GM12878 (cell line): Measurements from ENCODE around the gene ROR2. TPM values are rescaled to one million over a fixed set of nuclear protein-coding genes. Genes with fewer than 3 reads are reported as not detected.

Experiments
- ATAC-seq: fragments of 200-7000 bp; cut with Tn5 transposase; 3 replicates; pipeline ENCODE4 v1.9.1; 2020; ENCODE audit warnings: mild to moderate bottlenecking, moderate library complexity
- BruUV-seq: library from RNA; stranded (reverse); fragments of 400-500 nt; replicated peaks from 2 replicates; lab custom pipeline; 2021; lab: Mats Ljungman, UMichigan
- CTCF ChIA-PET: fragments of 300-600 bp; sonication (Branson Sonifier 250); formaldehyde crosslinking; extraction: SDS; loops from one replicate; lab custom pipeline; 2021; ENCODE audit warnings: inconsistent platforms; lab: Yijun Ruan, JAX
- POLR2A ChIA-PET: fragments of 350-600 bp; formaldehyde crosslinking; extraction: SDS; loops from one replicate; lab custom pipeline; 2021; ENCODE audit warnings: inconsistent platforms; lab: Charles Lee
- RAD21 ChIA-PET: fragments of 300-600 bp; sonication (Branson Sonifier 250); formaldehyde crosslinking; loops from one replicate; lab custom pipeline; 2023; ENCODE audit warnings: antibody characterized with exemption; ENCODE audit not compliant: unreplicated experiment; lab: Charles Lee
- SMC1A ChIA-PET: fragments of 300-600 bp; sonication (Branson Sonifier 250); formaldehyde crosslinking; loops from one replicate; lab custom pipeline; 2023; ENCODE audit not compliant: unreplicated experiment, uncharacterized antibody; lab: Charles Lee
- DNase-seq: peaks from one replicate; pipeline ENCODE4 v3.0.0-alpha.2; 2011; ENCODE audit warnings: low read depth, low spot score
- FAIRE-seq: peaks from 3 replicates; lab custom pipeline; 2011; peaks lifted over from hg19 to GRCh38; lab: Jason Lieb, UNC
- H2AFZ ChIP-seq: 2 replicates; pipeline ENCODE4 v1.6.0; 2011; ENCODE audit warnings: low read depth, low read length, control low read depth; ENCODE audit not compliant: control insufficient read depth
- H3K27ac ChIP-seq: 2 replicates; pipeline ENCODE4 v1.5.1; 2011; ENCODE audit warnings: control low read depth; ENCODE audit not compliant: control insufficient read depth, insufficient read depth
- H3K27me3 ChIP-seq, 2 experiments: replicated peaks in 1 of 2; 2 replicates each; pipeline versions ENCODE4 v1.6.0 to v1.6.1; 2011; ENCODE audit warnings: low read length in 1 of 2; ENCODE audit not compliant: control insufficient read depth in 2 of 2, insufficient read depth in 2 of 2
- H3K36me3 ChIP-seq, 2 experiments: 2 replicates each; pipeline ENCODE4 v1.5.1; 2011; ENCODE audit warnings: low read length in 1 of 2; ENCODE audit not compliant: control insufficient read depth in 2 of 2, insufficient read depth in 2 of 2
- H3K4me1 ChIP-seq: 2 replicates; pipeline ENCODE4 v1.6.1; 2011; ENCODE audit warnings: mild to moderate bottlenecking, low read length, moderate library complexity, mixed read lengths; ENCODE audit not compliant: control insufficient read depth, insufficient read depth
- H3K4me2 ChIP-seq: 2 replicates; pipeline ENCODE4 v1.6.0; 2011; ENCODE audit warnings: control low read depth; ENCODE audit not compliant: control insufficient read depth, insufficient read depth
- H3K4me3 ChIP-seq: fragments of 200-600 bp; sonication (generic); 2 replicates; pipeline ENCODE4 v1.5.1; 2016
- H3K79me2 ChIP-seq: 2 replicates; pipeline ENCODE4 v1.6.0; 2011; ENCODE audit warnings: low read length; ENCODE audit not compliant: control insufficient read depth, insufficient read depth
- H3K9ac ChIP-seq: 2 replicates; pipeline ENCODE4 v1.8.0; 2011; ENCODE audit warnings: low read length, control low read depth, mixed read lengths; ENCODE audit not compliant: control insufficient read depth, insufficient read depth
- H3K9me3 ChIP-seq: replicated peaks from 3 replicates; pipeline ENCODE4 v1.5.1; 2011; ENCODE audit warnings: mild to moderate bottlenecking, low read length; ENCODE audit not compliant: control insufficient read depth, insufficient read depth
- H4K20me1 ChIP-seq: 2 replicates; pipeline ENCODE4 v1.6.0; 2011; ENCODE audit not compliant: control insufficient read depth, insufficient read depth
- CHD2 ChIP-seq: IDR thresholded peaks from 2 replicates; pipeline ENCODE4 v1.6.1; 2011; ENCODE audit warnings: low read depth, low read length, improper control_type of control experiment, borderline replicate concordance
- CREB1 ChIP-seq: IDR thresholded peaks from 2 replicates; pipeline ENCODE4 v1.6.1; 2012; ENCODE audit warnings: low read depth, mild to moderate bottlenecking, inconsistent platforms
- CREM ChIP-seq: IDR thresholded peaks from 2 replicates; pipeline ENCODE4 v1.6.1; 2014; ENCODE audit warnings: antibody characterized with exemption, low read depth
- EGR1 ChIP-seq, 2 experiments: IDR thresholded peaks; 1 replicate in 1 of 2; 2 replicates in 1 of 2; pipeline ENCODE4 v1.6.1; 2011 to 2012; ENCODE audit warnings: low read depth in 2 of 2, low read length in 2 of 2, borderline replicate concordance in 1 of 2, mild to moderate bottlenecking in 1 of 2, moderate library complexity in 1 of 2
- GATAD2B ChIP-seq: fragments of 450-650 bp; conservative IDR thresholded peaks from 2 replicates; pipeline ENCODE4 v1.6.1; 2017; ENCODE audit warnings: low read depth, mild to moderate bottlenecking, moderate library complexity
- MYC ChIP-seq: IDR thresholded peaks from 2 replicates; pipeline ENCODE4 v1.6.1; 2011; ENCODE audit warnings: mild to moderate bottlenecking, low read length, moderate library complexity, inconsistent platforms; ENCODE audit not compliant: insufficient read depth, insufficient replicate concordance, insufficient read length, severe bottlenecking
- SMC3 ChIP-seq: IDR thresholded peaks from 2 replicates; pipeline ENCODE4 v1.6.1; 2011; ENCODE audit warnings: low read length, improper control_type of control experiment, borderline replicate concordance
- ZNF622 ChIP-seq: fragments of 450-650 bp; IDR thresholded peaks from 2 replicates; pipeline ENCODE4 v1.6.1; 2017; ENCODE audit warnings: mild to moderate bottlenecking, inconsistent platforms
- ZSCAN29 ChIP-seq: fragments of 450-650 bp; IDR thresholded peaks from 2 replicates; pipeline ENCODE4 v1.6.1; 2017; ENCODE audit warnings: mild to moderate bottlenecking, moderate library complexity
- WGBS: methylation state at CpG from one replicate; pipeline ENCODE4 v1.1.6; 2016; ENCODE audit warnings: low lambda C conversion rate; ENCODE audit not compliant: insufficient replicate concordance, insufficient coverage; ENCODE audit errors: missing lambda C conversion rate; 5-methylcytosine and 5-hydroxymethylcytosine counted together
- in situ Hi-C: fragments of 300-500 bp; cut with MboI; formaldehyde crosslinking; loops from 9 replicates; pipeline ENCODE4 v1.14.3; 2018; ENCODE audit warnings: mixed read lengths
- intact Hi-C: fragments of 100-400 bp; cut with micrococcal nuclease; formaldehyde crosslinking; loops from one replicate; pipeline ENCODE4 v1.14.2; 2022; ENCODE audit not compliant: unreplicated experiment
- polyA plus RNA-seq, 11 experiments: library from polyadenylated mRNA; depleted of rRNA in 4 of 11; unstranded in 6 of 11; stranded (reverse) in 5 of 11; fragments of >200 nt; fragmentation: Nextera tagmentation in 4 of 11; fragmentation: Illumina TruSeq in 1 of 11; extraction: Ambion mirVana in 4 of 11; extraction: Trizol in 1 of 11; gene quantifications; 1 replicate in 1 of 11; 2 replicates in 10 of 11; pipeline versions ENCODE4 v1.2.1 to v1.2.3, GENCODE V29; 2011 to 2016; ENCODE audit warnings: inconsistent platforms in 2 of 11, missing spikeins in 2 of 11, low read depth in 1 of 11
- total RNA-seq, 4 experiments: library from RNA; depleted of rRNA in 3 of 4; stranded (reverse); fragments of >200 nt in 3 of 4; fragmentation: Illumina TruSeq in 1 of 4; extraction: Trizol in 1 of 4; gene quantifications; 2 replicates each; pipeline versions ENCODE4 v1.2.1 to v1.2.3, GENCODE V29; 2013 to 2021
- TF ChIP-seq, protein P1 (sequence below): IDR thresholded peaks from 2 replicates; pipeline ENCODE4 v1.6.1; 2011; ENCODE audit warnings: borderline replicate concordance, low read depth, mild to moderate bottlenecking, moderate library complexity, mixed read lengths, low read length; ENCODE audit not compliant: insufficient read depth; ENCODE audit errors: extremely low read length
- TF ChIP-seq, protein P2 (sequence below): IDR thresholded peaks from 2 replicates; pipeline ENCODE4 v1.6.1; 2012; ENCODE audit warnings: low read depth, low read length, improper control_type of control experiment
- TF ChIP-seq, protein P3 (sequence below): fragments of 150-350 bp; IDR thresholded peaks from 2 replicates; pipeline ENCODE4 v1.6.1; 2014; ENCODE audit warnings: mild to moderate bottlenecking, low read depth, low read length

The ROR2 gene
- total and polyA plus RNA-seq, 10 of the 15 experiments (the other 5 are each of a cell fraction or from before 2014, with no cell fraction given): 0.03 to 0.05 TPM; not detected in 8

DNA sequence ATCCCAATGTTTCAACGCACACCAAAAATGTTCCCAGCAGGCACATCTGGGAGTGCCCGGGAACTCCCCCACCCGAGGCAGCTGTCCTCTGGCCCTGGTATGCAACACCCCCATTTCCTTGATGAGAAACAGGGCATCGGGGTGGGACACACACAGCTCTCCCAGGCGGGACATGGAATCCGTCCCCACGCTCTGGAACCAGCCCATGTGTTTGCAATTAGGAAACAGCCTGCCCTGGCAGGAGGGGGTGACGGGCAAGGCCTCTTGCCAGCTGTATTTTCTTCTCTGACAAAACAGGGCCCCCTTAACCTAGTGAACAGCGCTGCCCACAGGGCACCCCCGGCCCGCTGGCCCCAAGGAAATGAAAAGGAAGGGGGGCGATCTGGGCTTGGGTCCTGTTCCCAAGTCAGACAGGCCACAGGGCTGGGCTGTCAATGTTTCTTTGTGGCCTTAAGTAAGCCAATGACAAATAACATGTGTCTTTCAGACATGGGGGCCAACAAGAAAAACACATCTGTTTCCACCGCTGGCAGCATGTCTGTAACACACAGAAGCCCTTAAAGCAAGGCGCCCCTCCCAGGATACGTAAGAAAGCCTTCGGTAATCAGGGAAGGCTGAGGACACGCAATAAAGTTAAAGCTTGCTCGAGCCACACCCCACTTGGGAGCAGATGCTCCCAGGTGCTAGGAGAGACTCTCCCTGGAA is 125.3 kb downstream of the ROR2 start:
- no peaks in the 10 kb centered on the region for H3K4me1 ChIP-seq
- 38% methylated on average over 18 of the region's 18 CpGs for WGBS
- FAIRE-seq: no peak
- no peak for DNase-seq
- TF ChIP-seq, protein P1, sequence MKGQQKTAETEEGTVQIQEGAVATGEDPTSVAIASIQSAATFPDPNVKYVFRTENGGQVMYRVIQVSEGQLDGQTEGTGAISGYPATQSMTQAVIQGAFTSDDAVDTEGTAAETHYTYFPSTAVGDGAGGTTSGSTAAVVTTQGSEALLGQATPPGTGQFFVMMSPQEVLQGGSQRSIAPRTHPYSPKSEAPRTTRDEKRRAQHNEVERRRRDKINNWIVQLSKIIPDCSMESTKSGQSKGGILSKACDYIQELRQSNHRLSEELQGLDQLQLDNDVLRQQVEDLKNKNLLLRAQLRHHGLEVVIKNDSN: no peak
- TF ChIP-seq, protein P2, sequence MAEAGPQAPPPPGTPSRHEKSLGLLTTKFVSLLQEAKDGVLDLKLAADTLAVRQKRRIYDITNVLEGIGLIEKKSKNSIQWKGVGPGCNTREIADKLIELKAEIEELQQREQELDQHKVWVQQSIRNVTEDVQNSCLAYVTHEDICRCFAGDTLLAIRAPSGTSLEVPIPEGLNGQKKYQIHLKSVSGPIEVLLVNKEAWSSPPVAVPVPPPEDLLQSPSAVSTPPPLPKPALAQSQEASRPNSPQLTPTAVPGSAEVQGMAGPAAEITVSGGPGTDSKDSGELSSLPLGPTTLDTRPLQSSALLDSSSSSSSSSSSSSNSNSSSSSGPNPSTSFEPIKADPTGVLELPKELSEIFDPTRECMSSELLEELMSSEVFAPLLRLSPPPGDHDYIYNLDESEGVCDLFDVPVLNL: no peak
- TF ChIP-seq ZNF622: no peak
- TF ChIP-seq, protein P3, sequence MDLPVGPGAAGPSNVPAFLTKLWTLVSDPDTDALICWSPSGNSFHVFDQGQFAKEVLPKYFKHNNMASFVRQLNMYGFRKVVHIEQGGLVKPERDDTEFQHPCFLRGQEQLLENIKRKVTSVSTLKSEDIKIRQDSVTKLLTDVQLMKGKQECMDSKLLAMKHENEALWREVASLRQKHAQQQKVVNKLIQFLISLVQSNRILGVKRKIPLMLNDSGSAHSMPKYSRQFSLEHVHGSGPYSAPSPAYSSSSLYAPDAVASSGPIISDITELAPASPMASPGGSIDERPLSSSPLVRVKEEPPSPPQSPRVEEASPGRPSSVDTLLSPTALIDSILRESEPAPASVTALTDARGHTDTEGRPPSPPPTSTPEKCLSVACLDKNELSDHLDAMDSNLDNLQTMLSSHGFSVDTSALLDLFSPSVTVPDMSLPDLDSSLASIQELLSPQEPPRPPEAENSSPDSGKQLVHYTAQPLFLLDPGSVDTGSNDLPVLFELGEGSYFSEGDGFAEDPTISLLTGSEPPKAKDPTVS: no peak
- no peak for TF ChIP-seq ZSCAN29
- TF ChIP-seq MYC: no peak
- TF ChIP-seq SMC3: no peak
- TF ChIP-seq EGR1 (IDR thresholded peaks at IDR 0.05; ENCODE audit: borderline replicate concordance in 1 of 2, low read depth in 2 of 2, low read length in 2 of 2): no peak
- no peak for TF ChIP-seq CHD2
- no peak for TF ChIP-seq CREB1
- TF ChIP-seq GATAD2B: no peak
- no peak for TF ChIP-seq CREM
- in situ Hi-C loops (no loop called here), intact Hi-C loops (no loop called here)
- ChIA-PET SMC1A (no interaction called here), RAD21 (no interaction called here), CTCF (no interaction called here), POLR2A (no interaction called here)
- peaks cover 0 to 5% of the 10 kb centered on the region in 2 experiments; a peak in 2 of 4 replicates for H3K27me3 ChIP-seq
- 0 out of 2 replicates have a peak, but pooled peaks cover 3% of the 10 kb centered on the region for H4K20me1 ChIP-seq
- H3K79me2 ChIP-seq: no peaks in the 10 kb centered on the region
- ATAC-seq: no peak
- no TSS peak for BruUV-seq
- no peak overlapping the region for H3K4me2 ChIP-seq
- H3K9me3 ChIP-seq: no peaks in the 10 kb centered on the region
- no peaks in the 10 kb centered on the region for H3K36me3 ChIP-seq
- no peak overlapping the region for H2AFZ ChIP-seq
- H3K9ac ChIP-seq: no peak overlapping the region
- no peak overlapping the region for H3K4me3 ChIP-seq
- H3K27ac ChIP-seq: no peak overlapping the region
